Ishikawa (cell line): ENCODE data around the gene ARFGAP3.

Source experiments
- CEBPB ChIP-seq: IDR thresholded peaks from 2 replicates; pipeline ENCODE4 v1.6.1; 2012
- CREB1 ChIP-seq: IDR thresholded peaks from 2 replicates; pipeline ENCODE4 v1.6.1; 2012; ENCODE audit warnings: low read depth
- EGR1 ChIP-seq: IDR thresholded peaks from 2 replicates; pipeline ENCODE4 v1.6.1; 2012
- EP300 ChIP-seq: IDR thresholded peaks from 2 replicates; pipeline ENCODE4 v1.6.1; 2012; ENCODE audit warnings: borderline replicate concordance
- FOXM1 ChIP-seq: IDR thresholded peaks from 2 replicates; pipeline ENCODE4 v1.6.1; 2012; ENCODE audit warnings: low read depth, borderline replicate concordance
- NFIC ChIP-seq: IDR thresholded peaks from 2 replicates; pipeline ENCODE4 v1.6.1; 2012
- RAD21 ChIP-seq: IDR thresholded peaks from 2 replicates; pipeline ENCODE4 v1.6.1; 2012; ENCODE audit warnings: low read depth
- REST ChIP-seq: IDR thresholded peaks from 2 replicates; pipeline ENCODE4 v1.6.1; 2012; ENCODE audit warnings: low read depth, mild to moderate bottlenecking
- TAF1 ChIP-seq: IDR thresholded peaks from 2 replicates; pipeline ENCODE4 v1.6.1; 2012; ENCODE audit warnings: low read depth, mild to moderate bottlenecking
- TCF12 ChIP-seq: IDR thresholded peaks from 2 replicates; pipeline ENCODE4 v1.6.1; 2012; ENCODE audit warnings: low read depth
- TEAD4 ChIP-seq: IDR thresholded peaks from 2 replicates; pipeline ENCODE4 v1.6.1; 2012
- USF1 ChIP-seq: IDR thresholded peaks from 2 replicates; pipeline ENCODE4 v1.6.1; 2012
- YY1 ChIP-seq: IDR thresholded peaks from 2 replicates; pipeline ENCODE4 v1.6.1; 2012; ENCODE audit warnings: low read depth
- ZBTB7A ChIP-seq: IDR thresholded peaks from 2 replicates; pipeline ENCODE4 v1.6.1; 2012; ENCODE audit warnings: low read depth
- TF ChIP-seq, protein P1 (sequence below): IDR thresholded peaks from 2 replicates; pipeline ENCODE4 v1.6.1; 2012

ARFGAP3 gene

GRCh38 chr22:42837556-42837955 lies 19.5 kb downstream of the ARFGAP3 start:
- TF ChIP-seq CREB1: no peak
- TF ChIP-seq TEAD4: no peak
- no peak for TF ChIP-seq ZBTB7A
- TF ChIP-seq CEBPB: no peak
- TF ChIP-seq, protein P1, sequence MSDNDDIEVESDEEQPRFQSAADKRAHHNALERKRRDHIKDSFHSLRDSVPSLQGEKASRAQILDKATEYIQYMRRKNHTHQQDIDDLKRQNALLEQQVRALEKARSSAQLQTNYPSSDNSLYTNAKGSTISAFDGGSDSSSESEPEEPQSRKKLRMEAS: no peak
- no peak for TF ChIP-seq YY1
- no peak for TF ChIP-seq TCF12
- no peak for TF ChIP-seq USF1
- TF ChIP-seq RAD21: no peak
- no peak for TF ChIP-seq NFIC
- no peak for TF ChIP-seq FOXM1
- no peak for TF ChIP-seq REST
- TF ChIP-seq TAF1: no peak
- no peak for TF ChIP-seq EP300
- no peak for TF ChIP-seq EGR1

DNA sequence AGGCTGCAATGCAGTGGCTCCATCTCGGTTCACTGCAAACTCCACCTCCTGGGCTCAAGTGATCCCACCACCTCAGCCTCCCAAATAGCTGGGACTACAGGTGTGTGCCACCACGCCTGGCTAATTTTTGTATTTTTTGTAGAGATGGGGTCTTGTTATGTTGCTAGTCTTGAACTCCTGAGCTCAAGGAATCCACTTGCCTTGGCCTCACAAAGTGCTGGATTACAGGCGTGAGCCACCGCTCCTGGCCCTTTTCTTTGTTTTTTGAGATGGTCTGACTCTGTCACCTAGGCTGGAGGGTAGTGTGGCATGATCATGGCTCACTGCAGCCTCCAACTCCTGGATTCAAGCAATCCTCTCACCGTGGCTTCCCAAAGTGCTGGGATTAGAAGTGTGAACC lies 21.0 kb downstream of the ARFGAP3 start:
- TF ChIP-seq YY1 (no peak), EP300 (no peak), TCF12 (no peak), CEBPB (no peak), TAF1 (no peak), USF1 (no peak), CREB1 (no peak), REST (no peak), NFIC (no peak), ZBTB7A (no peak), RAD21 (no peak), TEAD4 (no peak), FOXM1 (no peak), EGR1 (no peak)
- TF ChIP-seq, protein P1: no peak

- no peak for TF ChIP-seq RAD21
- no peak for TF ChIP-seq FOXM1
- no peak for TF ChIP-seq YY1
- TF ChIP-seq NFIC: no peak
- TF ChIP-seq, protein P1: no peak
- TF ChIP-seq TCF12: no peak
- no peak for TF ChIP-seq EP300
- TF ChIP-seq USF1: no peak
- TF ChIP-seq CEBPB: no peak
- no peak for TF ChIP-seq EGR1
- TF ChIP-seq TAF1: no peak
- TF ChIP-seq TEAD4: no peak
- TF ChIP-seq CREB1: no peak
- TF ChIP-seq REST: no peak
- TF ChIP-seq ZBTB7A: no peak
Measured at GRCh38 chr22:42834177-42834949, 22.7 kb downstream of the ARFGAP3 start.
